Left hindlimb (tissue), 1 donor: ENCODE results near the gene RAPGEF5.

ENCODE experiments used
- DNase-seq: peaks from one replicate; pipeline ENCODE4 v3.0.0-alpha.2; 2018

Gene RAPGEF5

DNA sequence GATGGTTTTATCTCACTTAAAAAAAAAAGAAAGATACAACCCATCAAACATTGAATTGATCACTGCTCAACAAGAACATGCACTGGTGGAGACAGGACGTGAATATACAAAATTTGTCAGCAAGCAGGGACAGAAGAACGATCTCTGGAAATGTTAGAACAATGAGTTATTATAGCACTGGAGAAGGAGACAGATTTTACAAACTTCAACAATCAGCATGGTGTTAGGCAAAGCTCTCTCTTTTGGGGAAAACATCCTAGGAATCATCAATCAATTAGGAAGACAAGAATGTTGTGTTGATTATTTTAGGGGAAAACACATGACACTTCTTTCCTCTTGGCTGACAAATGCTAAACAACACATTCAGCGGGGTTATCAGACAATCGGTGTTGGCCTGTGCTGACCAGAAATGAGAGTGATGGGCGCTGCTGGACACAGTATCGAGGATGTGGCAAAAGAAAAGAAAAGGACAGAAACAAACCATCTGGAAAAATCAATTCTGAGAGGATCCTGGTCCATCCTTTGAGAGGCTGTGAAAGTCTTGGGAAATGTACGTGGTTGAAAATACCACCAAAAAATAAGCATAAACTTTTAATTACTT, 103.9 kb downstream of the RAPGEF5 start:
- no peak for DNase-seq

DNA sequence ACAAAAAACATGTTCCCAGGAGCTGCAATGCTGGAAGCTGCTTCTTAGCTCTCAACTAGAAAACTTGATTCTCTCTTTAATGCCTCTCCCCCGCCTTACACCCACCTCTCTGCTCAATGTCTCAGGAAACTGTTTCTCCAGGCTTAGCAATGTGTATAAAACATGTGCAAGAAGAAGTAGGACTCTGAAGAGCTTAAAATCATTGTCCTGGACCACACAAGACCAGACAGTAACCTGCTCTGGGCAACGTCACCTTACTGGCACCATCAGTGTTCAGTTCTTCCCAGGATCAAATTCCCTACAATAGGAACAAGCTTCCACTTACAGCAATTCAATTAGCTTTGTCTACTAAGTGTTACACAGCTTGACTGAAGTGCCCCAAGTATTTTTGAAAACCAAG, 104.9 kb downstream of the RAPGEF5 start:
- no peak for DNase-seq

DNA sequence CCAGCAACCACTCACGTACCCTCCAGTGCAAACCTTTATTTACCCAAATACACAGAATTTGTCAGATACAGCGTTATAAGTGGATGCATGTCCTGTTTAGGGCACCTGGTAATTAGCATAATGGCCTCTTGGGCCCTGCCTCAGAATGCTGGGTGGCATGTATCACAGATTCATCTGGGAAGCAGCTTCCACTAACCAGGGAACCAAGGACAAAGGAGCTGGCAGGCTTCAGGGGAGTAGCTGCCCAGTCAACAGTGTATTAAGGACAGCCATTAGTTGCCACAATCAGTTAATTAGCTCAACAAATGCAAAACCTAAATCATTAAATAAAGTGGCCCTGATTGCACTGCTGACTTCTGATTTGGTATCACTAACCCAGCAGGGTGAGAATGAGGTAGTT, 105.7 kb downstream of the RAPGEF5 start:
- no peak for DNase-seq

DNA sequence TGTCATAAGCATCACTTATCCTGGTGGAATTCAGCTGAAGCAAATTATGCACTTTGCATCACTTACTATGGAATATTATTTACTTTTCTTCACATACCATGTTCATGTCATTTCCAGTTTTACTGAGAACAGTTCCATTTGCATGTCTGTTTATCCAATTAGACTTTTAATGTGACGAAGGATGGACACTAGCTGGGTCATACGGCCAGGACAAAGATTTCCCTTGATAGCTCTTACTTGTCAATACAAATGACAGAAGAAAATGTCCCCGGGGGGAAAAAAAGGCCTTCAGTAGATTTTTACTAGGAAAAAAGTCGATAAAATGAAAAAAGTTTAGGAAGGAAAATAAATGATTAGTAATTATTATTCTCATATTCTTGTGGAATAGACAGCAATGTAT, 106.6 kb downstream of the RAPGEF5 start:
- DNase-seq = no peak

DNA sequence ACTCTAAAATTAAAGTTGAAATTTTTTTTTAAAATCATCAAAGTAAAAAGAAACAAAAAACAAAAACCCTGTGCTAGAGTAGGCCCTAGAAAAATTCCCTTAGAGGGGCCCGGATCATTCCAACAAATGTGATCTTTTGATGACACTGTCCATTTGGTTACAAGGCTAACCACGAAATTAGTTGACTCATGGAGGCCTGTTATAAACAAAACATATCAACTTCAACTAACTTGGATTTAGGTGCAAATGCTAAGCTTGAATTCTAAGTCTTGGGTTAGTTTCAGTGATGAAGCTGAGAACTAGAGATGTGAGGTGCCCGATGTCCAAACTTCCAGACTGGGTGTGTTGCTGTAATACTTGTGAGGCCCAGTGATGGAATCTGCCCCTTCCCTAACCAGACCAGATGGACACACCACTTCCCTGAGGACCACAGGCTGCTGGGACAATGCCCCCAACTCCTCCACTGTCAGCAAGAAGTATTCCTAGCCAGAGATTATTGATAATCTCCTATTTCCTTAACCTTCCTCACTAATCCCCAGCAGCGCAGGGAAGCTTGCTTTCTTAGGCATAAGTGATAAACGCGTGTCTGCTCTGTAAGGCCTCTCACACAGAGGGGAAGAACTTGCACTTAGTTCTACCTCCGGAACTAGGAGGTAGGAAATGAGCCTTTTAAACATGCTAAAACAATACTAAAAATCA, 108.7 kb downstream of the RAPGEF5 start:
- no peak for DNase-seq

DNA sequence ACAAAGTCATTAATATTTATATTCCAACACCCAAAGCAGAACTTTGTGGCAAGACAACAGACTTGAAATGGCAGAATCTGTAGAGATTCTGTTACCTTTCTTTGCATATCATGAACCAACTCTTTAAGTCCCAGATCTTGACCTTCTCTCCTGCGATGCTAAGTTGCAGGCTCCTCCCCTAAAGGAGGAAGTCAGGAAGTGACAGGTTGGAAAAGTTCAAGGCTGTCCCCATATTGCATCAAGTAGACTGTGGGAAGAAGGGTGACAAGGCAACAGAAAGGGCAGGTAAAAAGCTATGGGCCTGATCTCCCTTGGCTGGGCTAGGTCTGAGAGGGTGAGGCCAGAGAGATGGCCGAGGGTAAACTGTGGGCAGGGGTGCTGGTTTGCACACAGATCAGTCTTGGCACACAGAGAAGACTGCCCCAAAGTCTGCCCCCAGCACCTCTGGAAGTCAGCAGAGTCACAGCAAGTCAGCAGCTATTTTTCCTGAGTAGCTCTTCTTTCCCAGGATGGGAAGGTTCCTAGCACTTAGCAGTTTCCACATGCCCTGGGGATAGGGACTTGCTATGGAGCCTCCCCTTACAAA, 115.1 kb downstream of the RAPGEF5 start:
- DNase-seq = no peak

DNA sequence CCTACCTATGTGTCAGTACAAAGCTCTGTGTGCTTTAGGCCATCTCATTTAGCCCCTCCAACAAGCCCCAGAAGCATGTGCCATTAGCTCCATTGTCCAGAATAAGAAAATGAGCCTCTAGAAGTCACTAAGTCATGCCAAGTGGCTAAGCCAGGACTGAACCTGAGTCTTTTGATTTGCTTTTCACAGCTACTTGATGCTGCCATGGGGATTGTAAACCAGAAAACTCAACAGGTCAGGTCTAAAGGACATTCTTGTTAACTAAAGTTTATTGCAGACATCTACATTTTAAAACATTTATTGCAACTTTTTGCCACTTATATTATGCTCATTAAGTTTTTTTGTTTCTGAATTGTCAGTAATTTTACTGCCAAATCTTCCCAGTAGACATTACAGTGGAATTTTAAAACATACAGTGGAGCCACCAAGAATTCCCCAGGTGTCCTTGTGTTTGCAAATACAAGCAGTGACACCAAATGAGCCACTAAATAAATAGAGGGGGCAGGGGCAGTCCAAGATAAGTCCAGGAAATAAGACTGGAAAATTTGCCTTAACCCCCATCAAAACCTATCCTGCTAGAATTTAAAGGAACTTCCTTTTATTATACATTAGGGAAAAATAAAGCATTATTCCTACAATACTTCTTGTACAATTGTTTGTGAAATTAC, 115.9 kb downstream of the RAPGEF5 start:
- DNase-seq = no peak

DNA sequence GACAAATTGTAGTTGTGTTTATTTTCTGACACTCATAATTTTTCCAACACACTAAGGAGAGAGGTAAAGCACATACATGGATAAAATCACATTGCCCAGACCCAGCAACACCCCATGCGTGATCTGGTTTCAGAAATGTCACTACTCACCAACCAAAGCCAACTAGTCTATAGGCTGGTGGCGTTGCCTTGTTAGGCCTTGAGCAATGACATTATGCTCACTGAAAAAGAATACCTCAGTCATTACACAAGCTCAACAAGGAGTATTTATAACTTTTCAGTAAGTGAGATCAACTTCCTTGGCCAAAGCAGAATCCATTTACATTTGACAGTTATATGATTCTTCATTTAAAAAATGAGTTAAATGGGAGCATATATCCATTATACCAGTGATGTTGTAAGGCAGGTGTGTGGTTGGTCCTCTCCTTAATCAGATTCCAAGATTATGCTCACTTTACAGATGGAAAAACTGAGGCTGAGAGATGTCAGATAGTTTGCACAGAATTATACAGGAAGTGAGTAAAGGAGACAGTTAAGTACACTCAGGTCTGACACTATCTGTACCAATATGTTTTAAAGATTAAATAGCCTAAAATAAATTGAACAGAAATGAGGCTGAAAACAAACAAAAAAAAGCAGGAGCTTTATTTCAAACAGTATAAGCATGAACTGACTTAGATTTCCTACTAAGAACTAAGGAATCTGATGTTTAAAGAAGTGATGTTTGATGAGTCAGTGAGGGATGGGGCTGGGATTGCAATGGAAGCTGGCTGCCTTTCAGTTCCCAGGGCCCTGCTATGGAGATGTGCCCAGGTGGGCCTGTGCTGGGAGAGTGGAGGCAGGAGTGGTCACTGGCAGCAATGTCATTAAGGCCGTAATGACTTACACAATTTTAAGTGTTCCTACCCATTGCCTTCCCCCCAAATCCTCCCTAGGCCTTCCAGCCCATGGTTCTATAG, 118.3 kb downstream of the RAPGEF5 start:
- no peak for DNase-seq

DNA sequence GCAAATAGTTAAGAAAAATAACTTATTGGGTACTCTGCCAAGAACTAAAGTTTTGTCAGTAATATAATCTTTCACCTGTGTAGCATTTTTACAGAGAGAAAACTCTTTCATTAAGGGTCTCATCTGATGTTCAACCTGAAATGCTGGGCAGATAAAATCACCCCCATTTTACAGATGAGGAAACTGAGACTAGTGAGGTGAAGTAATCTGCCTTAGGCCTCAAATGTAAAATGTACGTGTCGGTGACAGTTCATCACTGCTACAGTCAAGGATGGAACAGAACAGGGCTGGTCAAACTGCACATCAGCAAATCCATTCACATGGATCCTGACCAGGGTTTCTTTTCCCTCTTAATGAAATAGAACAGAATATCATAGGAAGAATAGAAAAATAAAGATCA, 121.8 kb downstream of the RAPGEF5 start:
- no peak for DNase-seq

DNA sequence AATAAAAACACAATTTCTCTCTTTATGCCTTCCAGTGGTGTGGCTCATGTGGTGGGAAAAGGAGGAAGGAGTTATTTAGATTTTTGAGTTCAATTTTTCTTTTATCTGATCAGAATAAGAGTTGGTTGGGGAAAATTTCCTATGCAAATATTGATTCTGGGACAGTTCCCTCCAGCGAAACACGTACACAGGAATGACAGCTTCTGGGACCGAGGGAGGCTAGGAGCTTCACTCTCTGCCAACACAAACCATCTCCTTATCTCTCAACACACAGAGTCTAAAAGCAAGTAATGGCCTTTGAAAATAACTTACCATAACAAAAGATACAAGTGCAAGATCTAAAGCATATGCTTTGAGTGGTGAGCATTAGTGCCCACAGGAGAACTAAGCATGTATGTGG, 122.7 kb downstream of the RAPGEF5 start:
- no peak for DNase-seq

DNA sequence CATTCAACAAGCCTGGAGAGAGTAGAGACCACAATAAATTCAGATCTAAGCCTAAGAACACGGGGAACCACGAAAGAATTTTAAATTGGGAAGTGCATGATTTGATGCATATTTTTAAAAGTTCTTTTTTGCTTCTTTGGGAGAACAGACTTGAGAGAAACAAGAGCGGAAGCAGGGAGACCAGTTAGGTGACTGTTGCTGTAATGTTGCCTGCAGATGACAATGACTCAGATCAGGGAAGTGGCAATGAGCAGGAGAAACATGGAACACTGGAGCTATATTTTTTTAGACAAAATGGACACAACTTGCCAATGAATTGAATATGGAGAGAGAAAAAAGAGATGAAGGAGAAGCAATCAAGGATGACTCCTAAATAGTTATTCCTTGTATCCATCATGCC, 125.1 kb downstream of the RAPGEF5 start:
- DNase-seq = no peak

DNA sequence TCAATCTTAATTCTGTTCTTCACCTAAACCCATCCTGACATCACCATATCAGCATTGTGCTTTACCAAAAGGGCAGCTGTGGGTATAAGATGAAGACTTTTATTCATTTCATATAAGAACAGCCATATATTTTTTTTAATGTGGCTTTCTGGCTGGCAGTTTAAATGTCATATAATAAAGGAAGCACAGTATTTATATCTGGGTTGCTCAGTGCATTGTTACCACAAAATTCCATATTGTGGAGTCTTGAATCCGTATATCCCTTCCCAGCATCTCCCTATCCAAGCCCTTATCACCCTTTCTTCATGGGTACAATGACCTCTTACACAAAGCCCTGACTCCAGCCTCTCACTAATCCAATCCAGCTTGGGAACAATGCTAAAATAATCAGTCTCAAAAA, 125.8 kb downstream of the RAPGEF5 start:
- no peak for DNase-seq

DNA sequence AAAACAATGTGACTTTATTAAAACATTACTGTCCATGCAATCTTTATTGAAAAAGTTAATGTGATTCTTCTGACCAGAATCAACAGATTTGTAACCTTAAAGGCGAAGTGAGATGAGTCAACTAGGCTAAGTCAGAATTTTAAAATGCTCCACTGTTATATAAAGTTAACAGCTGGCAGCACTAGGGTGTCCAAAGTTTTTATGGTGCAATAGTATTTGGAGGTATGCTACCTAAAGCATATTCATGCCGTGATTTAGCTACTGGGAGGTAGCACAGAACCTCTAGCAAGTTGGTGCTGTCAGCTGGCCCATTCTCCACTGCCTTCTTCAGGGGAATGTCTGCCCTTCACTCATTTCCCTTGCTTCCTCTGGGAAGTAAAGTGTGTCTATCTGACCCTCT, 126.7 kb downstream of the RAPGEF5 start:
- no peak for DNase-seq

DNA sequence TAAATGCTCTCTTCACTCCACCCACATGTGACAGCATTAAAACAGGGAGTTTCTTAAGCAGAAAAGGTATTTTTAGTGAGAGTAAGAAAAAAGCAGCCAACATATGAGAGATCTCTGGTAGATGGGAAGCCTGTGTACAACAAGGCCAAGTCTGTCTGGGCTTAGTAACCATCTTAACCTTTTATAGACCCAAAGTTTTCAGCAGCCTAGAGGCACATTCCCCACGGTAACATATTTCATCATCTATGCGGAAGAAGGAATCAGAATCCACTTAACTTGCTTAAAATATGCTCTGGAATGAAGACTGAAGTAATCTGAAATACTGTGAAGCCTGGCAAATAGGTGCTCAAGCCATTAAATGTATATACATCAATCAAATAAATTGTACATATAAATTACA, 127.8 kb downstream of the RAPGEF5 start:
- no peak for DNase-seq

DNA sequence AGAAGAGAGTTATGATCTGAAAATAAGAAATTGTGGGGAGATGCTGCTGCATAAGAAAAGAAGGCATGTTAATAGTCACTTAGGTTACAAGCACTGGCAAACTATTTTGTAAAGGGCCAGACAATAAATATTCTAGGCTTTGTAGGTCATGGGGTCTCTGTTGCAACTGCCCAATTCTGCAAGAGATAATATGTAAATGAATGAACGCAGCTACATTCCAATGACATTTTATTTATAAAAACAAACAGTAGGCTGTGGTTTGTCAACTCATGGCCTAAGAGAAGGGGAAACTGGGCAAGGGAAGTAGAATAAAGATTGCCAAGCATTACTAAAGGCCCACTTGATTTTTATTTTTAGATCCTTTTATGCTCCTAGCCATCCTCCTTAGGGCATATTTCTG, 133.1 kb downstream of the RAPGEF5 start:
- no peak for DNase-seq

DNA sequence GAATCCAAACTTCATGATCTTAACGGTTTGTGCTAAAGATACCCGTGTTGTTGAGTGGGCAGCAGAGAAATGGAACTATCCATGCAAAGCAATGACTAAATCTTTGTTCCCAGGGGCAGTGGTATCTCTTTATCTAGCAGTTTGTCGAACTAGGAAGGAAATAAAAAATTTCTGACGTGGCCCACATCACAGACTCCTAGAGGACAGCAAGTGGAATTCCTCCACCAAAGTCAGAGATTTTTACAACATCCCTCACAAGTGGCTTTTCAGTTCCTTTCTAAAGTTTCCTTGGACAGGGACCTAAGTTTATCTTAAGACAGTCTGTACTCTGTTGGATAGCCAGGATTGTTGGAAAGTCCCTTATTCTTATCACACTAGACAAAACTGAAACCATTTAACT, 136.0 kb downstream of the RAPGEF5 start:
- no peak for DNase-seq

DNA sequence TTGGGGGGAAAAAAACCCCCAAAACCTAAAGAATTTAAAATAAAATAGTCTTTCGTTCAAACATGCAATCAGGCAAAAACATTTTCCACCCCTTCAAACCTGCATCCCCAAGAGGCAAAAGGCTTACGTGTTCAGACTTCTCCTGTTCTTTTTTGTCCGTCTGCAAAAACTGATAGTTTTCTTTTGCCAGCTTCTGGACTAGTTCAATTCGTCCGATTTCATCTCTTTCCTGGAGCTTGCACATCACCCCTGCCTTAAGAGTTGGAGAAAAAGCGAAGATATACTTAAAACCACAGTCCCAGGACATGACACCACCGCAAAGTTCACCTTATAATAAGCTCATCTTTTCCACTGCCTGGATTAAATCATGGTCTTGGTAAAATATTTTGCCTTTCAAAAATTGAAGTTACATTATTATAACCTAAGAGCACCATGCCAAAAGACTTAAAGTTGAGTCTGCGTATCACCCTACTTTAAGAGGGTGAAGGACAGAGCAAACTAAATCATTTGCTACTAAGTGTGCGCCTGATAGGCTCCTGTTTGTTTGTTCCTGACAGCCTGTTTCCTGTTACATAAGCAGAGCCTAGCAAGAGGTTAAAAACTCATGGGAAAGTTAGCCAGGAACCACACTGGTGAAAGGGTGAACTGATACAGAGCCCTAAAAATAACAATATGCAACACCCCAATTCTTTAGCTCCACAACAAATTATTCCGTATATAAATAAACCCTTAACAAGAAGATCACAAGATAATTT, 137.0 kb downstream of the RAPGEF5 start:
- DNase-seq = no peak

DNA sequence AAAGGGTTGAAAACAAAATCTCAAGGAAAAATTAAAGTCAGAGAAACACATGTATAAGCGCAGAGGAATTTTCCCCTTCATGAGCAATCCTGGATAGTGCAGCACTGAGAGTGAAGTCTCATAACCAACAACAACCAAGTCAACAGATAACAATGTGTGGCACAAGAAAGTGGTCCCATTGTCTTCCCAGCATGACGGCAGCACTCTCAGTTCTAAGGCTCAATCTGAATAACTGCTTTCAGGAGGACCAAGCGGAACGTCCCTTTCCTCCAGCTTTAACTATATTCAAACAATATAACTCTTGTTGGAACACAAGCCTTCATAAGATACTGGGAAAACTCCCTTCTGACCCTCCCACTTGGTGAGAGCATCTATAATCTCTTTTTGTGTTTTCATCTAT, 137.9 kb downstream of the RAPGEF5 start:
- no peak for DNase-seq

DNA sequence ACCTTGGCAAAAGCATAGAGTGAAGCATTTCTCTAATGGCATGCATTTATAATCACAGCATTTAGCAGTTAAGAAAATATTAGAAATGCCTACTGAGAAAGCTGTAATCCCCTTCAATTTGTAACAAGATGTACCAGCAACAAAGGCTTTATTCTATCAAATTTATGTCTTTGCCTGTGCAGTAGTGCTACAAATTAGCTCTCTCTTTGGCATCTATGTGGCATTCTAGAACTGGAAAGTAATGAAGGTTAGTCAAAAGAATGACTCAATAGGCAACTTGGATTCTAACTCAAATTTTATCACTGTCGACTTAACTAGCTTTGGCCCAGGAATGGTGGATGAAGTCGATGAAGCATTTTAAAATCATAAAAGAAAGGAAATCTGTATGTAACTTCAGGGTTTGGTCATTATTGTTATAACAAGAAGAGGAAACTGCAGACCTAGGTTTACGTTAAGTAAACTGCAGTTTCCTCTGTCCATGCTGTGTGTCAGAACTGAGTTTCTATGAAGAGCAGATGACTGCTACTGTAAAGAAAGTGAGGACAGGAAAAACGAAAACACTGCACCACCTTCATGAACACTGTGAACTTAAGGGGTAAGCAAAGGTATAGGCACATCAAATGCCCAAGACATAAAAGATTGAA, 140.0 kb downstream of the RAPGEF5 start:
- DNase-seq = no peak

DNA sequence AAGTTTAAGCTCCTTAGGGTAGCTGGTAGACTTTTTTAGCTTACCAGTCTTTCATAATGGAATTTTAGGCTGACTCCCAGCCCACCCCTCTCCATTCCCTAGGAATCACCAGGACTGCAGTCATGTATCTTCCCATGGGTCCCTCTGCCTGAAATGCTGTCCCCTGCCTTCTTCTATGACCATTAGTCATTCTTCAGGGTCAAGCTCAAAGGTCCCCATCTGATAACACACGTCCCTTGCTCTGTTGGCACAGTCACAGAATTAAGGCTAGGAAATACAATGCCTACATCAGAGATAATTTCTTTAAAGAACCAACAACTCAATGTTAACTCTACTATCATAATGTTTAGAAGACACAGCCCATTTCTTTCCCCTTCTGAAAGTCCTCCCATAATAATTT, 140.6 kb downstream of the RAPGEF5 start:
- DNase-seq = no peak

DNA sequence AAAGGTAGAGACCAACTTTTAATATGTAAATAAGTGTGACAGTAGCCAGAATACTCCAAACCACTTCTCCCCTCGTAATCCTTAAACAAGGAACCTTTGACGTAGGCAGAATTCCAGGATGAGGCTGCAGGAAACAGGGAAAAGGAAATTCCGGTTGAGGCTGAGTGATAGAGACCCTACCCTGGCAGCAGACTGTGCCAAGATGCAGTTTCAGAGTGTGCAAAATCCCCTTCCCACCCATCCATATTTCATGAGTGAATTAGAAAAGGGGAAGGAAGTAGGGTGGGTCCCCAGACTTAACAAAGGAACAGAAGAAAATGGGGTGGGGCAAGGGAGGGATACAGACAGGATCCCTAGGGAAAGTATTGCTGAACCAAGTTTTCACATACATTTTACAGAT, 143.0 kb downstream of the RAPGEF5 start:
- DNase-seq = no peak

DNA sequence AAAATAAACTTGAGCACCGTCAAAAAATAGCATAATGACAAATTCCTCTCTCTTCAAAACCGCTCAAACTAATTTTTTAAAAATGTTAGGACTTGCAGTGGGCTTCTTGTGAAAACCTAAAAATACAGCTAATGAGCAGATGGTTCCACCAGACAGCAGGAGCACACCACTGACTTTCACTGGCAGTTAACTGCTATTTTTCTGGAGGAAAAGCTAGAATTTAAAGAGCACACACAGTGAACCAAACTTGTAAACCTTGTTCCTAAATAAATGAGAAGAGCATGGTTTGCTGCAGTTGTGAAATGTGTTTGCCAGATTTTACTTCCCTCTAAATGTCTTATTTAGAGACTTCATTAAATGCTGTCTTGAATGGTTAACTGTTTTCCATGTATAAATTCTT, 143.9 kb downstream of the RAPGEF5 start:
- DNase-seq = no peak
